Nephron (organoid): ENCODE data around the gene ITGB5.

Experiments used
- H3K27ac Mint-ChIP-seq, 3 experiments: 2 replicates each; pipeline ENCODE4 v1.8.0; 2020; ENCODE audit warnings: mixed read lengths in 3 of 3, mild to moderate bottlenecking in 2 of 3, moderate library complexity in 1 of 3
- H3K27me3 Mint-ChIP-seq: 2 replicates; pipeline ENCODE4 v1.8.0; 2021; ENCODE audit warnings: low read depth, mild to moderate bottlenecking, moderate library complexity, mixed read lengths
- H3K36me3 Mint-ChIP-seq: 2 replicates; pipeline ENCODE4 v1.8.0; 2020; ENCODE audit warnings: low read depth, mixed read lengths
- H3K4me1 Mint-ChIP-seq: 2 replicates; pipeline ENCODE4 v1.8.0; 2020; ENCODE audit warnings: mixed read lengths
- H3K4me3 Mint-ChIP-seq, 3 experiments: 2 replicates each; pipeline ENCODE4 v1.8.0; 2020; ENCODE audit warnings: mild to moderate bottlenecking in 3 of 3, mixed read lengths in 3 of 3, moderate library complexity in 2 of 3
- H3K9me3 Mint-ChIP-seq: 2 replicates; pipeline ENCODE4 v1.8.0; 2020; ENCODE audit warnings: mixed read lengths
- TF ChIP-seq, protein P1 (sequence below), 3 experiments: fragments of 200-600 bp; sonication (generic); IDR thresholded peaks; one replicate each; pipeline ENCODE4 v1.5.0; 2021; ENCODE audit warnings: antibody characterized with exemption in 3 of 3; ENCODE audit not compliant: unreplicated experiment in 3 of 3

ITGB5 gene

GRCh38 chr3:124773351-124774326, 113.5 kb downstream of the ITGB5 start:
- peaks cover 77% of the 10 kb centered on the region for H3K4me1 Mint-ChIP-seq
- H3K9me3 Mint-ChIP-seq = no peaks in the 10 kb centered on the region
- no peaks in the 10 kb centered on the region for H3K36me3 Mint-ChIP-seq
- TF ChIP-seq, protein P1, sequence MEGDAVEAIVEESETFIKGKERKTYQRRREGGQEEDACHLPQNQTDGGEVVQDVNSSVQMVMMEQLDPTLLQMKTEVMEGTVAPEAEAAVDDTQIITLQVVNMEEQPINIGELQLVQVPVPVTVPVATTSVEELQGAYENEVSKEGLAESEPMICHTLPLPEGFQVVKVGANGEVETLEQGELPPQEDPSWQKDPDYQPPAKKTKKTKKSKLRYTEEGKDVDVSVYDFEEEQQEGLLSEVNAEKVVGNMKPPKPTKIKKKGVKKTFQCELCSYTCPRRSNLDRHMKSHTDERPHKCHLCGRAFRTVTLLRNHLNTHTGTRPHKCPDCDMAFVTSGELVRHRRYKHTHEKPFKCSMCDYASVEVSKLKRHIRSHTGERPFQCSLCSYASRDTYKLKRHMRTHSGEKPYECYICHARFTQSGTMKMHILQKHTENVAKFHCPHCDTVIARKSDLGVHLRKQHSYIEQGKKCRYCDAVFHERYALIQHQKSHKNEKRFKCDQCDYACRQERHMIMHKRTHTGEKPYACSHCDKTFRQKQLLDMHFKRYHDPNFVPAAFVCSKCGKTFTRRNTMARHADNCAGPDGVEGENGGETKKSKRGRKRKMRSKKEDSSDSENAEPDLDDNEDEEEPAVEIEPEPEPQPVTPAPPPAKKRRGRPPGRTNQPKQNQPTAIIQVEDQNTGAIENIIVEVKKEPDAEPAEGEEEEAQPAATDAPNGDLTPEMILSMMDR (IDR thresholded peaks at IDR 0.05; ENCODE audit: unreplicated experiment in 3 of 3) = no peak
- H3K27ac Mint-ChIP-seq = peak overlapping the region; percentile 51 to 85 (median 62)
- peak overlapping the region in 1 of 3 experiments; percentile 6 for H3K4me3 Mint-ChIP-seq
- no peaks in the 10 kb centered on the region for H3K27me3 Mint-ChIP-seq

GRCh38 chr3:124772081-124772831, 114.9 kb downstream of the ITGB5 start:
- Mint-ChIP-seq H3K9me3 (no peaks in the 10 kb centered on the region), H3K4me1 (peaks cover 73% of the 10 kb centered on the region), H3K27me3 (no peaks in the 10 kb centered on the region), H3K27ac (peak overlapping the region; percentile 69 to 91 (median 83)), H3K36me3 (no peaks in the 10 kb centered on the region), H3K4me3 (peak overlapping the region; percentile 6 to 62 (median 47))
- TF ChIP-seq, protein P1 (IDR thresholded peaks at IDR 0.05; ENCODE audit: unreplicated experiment in 3 of 3) = no peak

DNA sequence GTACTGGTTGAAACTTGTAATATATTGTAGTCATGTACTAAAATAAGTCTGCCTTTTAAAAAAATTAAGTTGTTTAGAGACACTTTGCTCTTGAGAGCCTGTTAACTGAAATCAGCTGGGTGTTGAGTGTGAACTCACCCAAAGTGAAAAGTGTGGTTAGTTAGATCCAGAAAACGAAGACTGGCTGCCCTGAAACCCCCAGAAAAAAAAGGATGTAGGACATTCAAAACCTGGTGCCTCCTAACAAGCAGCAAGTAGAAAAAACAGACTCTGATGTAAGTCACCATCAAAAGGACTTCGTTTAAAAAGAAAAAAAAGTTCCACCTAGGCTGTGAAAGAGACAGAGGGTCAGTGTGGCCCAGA, 116.1 kb downstream of the ITGB5 start:
- peak overlapping the region; percentile 60 to 89 (median 64) for H3K27ac Mint-ChIP-seq
- no peaks in the 10 kb centered on the region for H3K9me3 Mint-ChIP-seq
- TF ChIP-seq, protein P1 (IDR thresholded peaks at IDR 0.05; ENCODE audit: unreplicated experiment in 3 of 3) = no peak
- peak overlapping the region in 1 of 3 experiments; percentile 22 for H3K4me3 Mint-ChIP-seq
- no peaks in the 10 kb centered on the region for H3K36me3 Mint-ChIP-seq
- H3K27me3 Mint-ChIP-seq = peaks cover 2% of the 10 kb centered on the region
- peaks cover 77% of the 10 kb centered on the region for H3K4me1 Mint-ChIP-seq

GRCh38 chr3:124770336-124771082, 116.7 kb downstream of the ITGB5 start:
- H3K4me3 Mint-ChIP-seq = peak overlapping the region in 1 of 3 experiments; percentile 22
- TF ChIP-seq, protein P1 (IDR thresholded peaks at IDR 0.05; ENCODE audit: unreplicated experiment in 3 of 3) = no peak
- H3K4me1 Mint-ChIP-seq = peaks cover 73% of the 10 kb centered on the region
- H3K36me3 Mint-ChIP-seq = peaks cover 5% of the 10 kb centered on the region
- H3K9me3 Mint-ChIP-seq = no peaks in the 10 kb centered on the region
- peak overlapping the region; percentile 60 to 89 (median 64) for H3K27ac Mint-ChIP-seq
- peaks cover 7% of the 10 kb centered on the region for H3K27me3 Mint-ChIP-seq

DNA sequence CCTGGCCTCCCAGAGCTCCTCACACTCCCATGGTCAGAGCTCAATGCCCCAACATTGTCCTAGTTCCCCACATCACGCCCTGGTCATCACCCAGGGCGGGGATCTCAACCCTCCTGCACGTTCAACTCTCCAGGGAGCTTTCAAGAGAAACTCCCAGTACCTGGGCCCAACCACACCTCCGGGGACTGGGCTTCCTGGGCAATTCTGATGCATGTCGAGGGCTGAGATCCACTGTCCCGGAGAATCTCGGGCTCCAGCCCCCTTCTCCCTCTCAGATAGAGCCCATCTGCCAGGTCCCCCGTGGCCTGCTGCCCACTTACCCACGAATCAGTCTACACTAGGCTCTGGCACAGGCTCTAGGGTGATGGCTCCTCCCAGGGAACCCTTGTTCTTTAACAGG, 117.7 kb downstream of the ITGB5 start:
- H3K27ac Mint-ChIP-seq = peak overlapping the region in 2 of 3 experiments; percentile 57 to 64
- no peak overlapping the region for H3K4me3 Mint-ChIP-seq
- TF ChIP-seq, protein P1 (IDR thresholded peaks at IDR 0.05; ENCODE audit: unreplicated experiment in 3 of 3) = no peak

More for the DNA sequence above, 117.7 kb downstream of the ITGB5 start:
- H3K4me1 Mint-ChIP-seq = peaks cover 63% of the 10 kb centered on the region
- no peaks in the 10 kb centered on the region for H3K9me3 Mint-ChIP-seq
- H3K27me3 Mint-ChIP-seq = peaks cover 10% of the 10 kb centered on the region
- peaks cover 7% of the 10 kb centered on the region for H3K36me3 Mint-ChIP-seq
